Kidney epithelial cell (primary cell): ENCODE results near the gene SPEF1. TPM values are rescaled to one million over a fixed set of nuclear protein-coding genes. Genes with fewer than 3 reads are reported as not detected.

ENCODE experiments used
- DNase-seq: peaks from one replicate; pipeline ENCODE4 v3.0.0-alpha.2; 2010; ENCODE audit warnings: low read depth
- H3K27me3 ChIP-seq: 2 replicates; pipeline ENCODE4 v1.6.0; 2011; ENCODE audit warnings: low read length; ENCODE audit not compliant: control insufficient read depth, insufficient read depth
- H3K36me3 ChIP-seq: 2 replicates; pipeline ENCODE4 v1.5.1; 2011; ENCODE audit warnings: low read length; ENCODE audit not compliant: control insufficient read depth, insufficient read depth
- H3K4me3 ChIP-seq: 2 replicates; pipeline ENCODE4 v1.5.1; 2011; ENCODE audit warnings: low read depth, mild to moderate bottlenecking, control low read depth, low read length
- total RNA-seq: library from RNA; depleted of rRNA; stranded (reverse); fragments of >200 nt; gene quantifications from 2 replicates; pipeline ENCODE4 v1.2.3, GENCODE V29; 2015
- TF ChIP-seq, protein P1 (sequence below): IDR thresholded peaks from 2 replicates; pipeline ENCODE4 v1.5.1; 2011; ENCODE audit warnings: mild to moderate bottlenecking, moderate library complexity, low read length, control low read depth, inconsistent platforms; ENCODE audit not compliant: insufficient read depth, poor library complexity, severe bottlenecking

The SPEF1 gene
- total RNA-seq, 1 donor from 2014 or later = not detected

DNA sequence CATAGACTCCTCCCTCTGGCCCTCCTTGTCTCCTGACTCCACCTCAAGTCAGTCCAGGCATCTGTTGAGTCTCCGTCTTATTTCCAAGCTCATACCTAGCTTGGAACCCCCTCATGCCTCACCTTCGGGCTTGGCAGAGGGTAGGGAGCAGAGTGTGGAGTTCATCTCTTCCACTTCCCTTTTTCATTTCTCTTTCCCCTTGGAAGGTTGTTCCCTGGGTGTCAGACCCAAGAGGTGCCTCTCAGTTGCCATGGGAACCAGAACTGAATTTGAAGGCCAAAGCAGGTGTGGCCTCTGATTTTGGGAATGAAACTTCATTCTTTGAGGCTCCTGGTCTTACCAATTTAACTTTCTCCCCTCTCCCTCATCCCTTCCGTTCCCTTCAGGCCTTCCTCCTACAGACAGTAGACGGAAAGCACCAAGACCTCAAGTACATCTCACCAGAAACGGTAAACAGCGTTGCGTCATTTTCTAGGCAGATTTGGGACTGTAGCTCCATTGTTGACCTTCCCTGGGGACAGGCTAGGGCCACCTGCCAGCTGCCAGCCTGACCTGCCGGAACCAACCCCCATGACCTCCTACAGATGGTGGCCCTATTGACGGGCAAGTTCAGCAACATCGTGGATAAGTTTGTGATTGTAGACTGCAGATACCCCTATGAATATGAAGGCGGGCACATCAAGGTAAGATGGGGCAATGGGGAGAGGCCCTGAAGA lies 21.4 kb upstream of the SPEF1 start:
- no peak overlapping the region for H3K4me3 ChIP-seq
- no peaks in the 10 kb centered on the region for H3K27me3 ChIP-seq
- peaks cover 1% of the 10 kb centered on the region for H3K36me3 ChIP-seq
- TF ChIP-seq, protein P1, sequence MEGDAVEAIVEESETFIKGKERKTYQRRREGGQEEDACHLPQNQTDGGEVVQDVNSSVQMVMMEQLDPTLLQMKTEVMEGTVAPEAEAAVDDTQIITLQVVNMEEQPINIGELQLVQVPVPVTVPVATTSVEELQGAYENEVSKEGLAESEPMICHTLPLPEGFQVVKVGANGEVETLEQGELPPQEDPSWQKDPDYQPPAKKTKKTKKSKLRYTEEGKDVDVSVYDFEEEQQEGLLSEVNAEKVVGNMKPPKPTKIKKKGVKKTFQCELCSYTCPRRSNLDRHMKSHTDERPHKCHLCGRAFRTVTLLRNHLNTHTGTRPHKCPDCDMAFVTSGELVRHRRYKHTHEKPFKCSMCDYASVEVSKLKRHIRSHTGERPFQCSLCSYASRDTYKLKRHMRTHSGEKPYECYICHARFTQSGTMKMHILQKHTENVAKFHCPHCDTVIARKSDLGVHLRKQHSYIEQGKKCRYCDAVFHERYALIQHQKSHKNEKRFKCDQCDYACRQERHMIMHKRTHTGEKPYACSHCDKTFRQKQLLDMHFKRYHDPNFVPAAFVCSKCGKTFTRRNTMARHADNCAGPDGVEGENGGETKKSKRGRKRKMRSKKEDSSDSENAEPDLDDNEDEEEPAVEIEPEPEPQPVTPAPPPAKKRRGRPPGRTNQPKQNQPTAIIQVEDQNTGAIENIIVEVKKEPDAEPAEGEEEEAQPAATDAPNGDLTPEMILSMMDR = no peak
- DNase-seq = no peak

DNA sequence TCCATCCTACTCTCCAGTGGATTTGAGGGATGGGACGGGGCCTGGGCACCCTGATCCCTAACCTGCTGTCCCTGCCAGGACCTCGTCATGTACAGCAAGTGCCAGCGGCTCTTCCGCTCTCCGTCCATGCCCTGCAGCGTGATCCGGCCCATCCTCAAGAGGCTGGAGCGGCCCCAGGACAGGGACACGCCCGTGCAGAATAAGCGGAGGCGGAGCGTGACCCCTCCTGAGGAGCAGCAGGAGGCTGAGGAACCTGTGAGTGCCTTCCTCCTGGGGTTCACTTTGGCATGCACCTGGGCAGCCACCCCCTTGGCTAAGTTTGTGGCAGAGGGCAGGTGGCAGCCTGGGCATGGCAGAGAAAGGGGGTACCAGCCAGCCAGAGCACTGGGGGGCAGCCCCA lies 20.6 kb upstream of the SPEF1 start:
- no peak for DNase-seq
- no peaks in the 10 kb centered on the region for H3K27me3 ChIP-seq
- H3K36me3 ChIP-seq = peaks cover 1% of the 10 kb centered on the region
- TF ChIP-seq, protein P1 = no peak
- H3K4me3 ChIP-seq = no peak overlapping the region

DNA sequence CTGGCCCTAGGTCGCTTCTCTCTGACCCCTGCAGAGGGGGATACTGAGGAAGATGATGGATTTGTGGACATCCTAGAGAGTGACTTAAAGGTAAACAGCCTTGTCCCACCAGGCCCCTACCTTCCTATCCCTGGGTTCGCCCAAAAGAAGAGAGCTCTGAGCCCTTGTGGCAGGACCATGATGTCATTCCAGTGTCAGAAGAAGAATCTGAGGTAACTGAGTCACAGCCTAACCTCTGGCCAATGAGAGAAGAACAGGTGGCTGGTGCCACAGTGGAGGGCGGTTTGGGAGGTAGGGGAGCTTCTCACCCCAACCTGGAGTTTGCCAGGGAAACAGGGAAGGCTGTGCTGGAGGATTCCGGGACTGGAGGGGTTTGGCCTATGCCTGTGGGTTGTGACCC lies 20.1 kb upstream of the SPEF1 start:
- Histone ChIP-seq H3K4me3 (no peak overlapping the region), H3K36me3 (peaks cover 1% of the 10 kb centered on the region), H3K27me3 (no peaks in the 10 kb centered on the region)
- no peak for DNase-seq
- TF ChIP-seq, protein P1 = no peak

DNA sequence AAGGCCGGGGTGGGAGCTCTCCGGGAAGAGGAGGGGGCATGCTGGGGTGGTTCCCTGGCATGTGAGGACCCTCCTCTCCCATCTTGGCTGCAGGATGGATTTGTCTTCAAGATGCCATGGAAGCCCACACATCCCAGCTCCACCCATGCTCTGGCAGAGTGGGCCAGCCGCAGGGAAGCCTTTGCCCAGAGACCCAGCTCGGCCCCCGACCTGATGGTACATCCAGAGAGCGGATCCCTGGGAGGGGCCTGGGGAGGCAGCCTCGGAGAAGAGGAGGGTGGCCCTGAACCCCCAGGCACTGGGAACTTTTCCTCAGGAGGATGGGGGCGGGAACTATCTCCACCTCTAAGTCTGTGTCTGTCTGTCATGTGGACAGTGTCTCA lies 19.6 kb upstream of the SPEF1 start:
- no peak for DNase-seq
- H3K27me3 ChIP-seq = no peaks in the 10 kb centered on the region
- peaks cover 1% of the 10 kb centered on the region for H3K36me3 ChIP-seq
- TF ChIP-seq, protein P1 = no peak
- H3K4me3 ChIP-seq = no peak overlapping the region

DNA sequence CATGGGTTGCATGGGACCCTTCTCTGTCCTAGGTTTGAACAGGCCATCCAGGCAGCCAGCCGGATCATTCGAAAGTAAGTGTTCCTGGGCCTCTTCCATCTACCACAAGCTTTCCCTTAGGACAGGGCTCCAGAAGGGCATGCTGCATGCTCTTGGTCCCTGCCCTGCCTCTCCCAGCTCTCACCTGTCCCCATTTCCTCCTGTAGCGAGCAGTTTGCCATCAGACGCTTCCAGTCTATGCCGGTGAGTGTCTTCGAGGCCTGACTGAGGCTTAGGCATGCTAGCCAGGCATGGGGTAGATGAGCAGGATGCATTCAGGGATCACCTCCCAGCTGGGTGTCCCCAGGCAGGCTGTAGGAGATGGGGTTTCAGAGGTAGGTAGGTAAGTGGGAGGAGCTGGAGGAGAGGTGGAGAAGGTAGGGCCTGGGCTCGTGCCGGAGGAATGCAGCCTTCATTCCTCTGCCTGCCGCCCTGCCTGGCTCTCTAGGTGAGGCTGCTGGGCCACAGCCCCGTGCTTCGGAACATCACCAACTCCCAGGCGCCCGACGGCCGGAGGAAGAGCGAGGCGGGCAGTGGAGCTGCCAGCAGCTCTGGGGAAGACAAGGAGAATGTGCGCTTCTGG lies 19.1 kb upstream of the SPEF1 start:
- no peak for DNase-seq
- Histone ChIP-seq H3K4me3 (no peak overlapping the region), H3K27me3 (no peaks in the 10 kb centered on the region), H3K36me3 (peaks cover 1% of the 10 kb centered on the region)
- TF ChIP-seq, protein P1 = no peak

DNA sequence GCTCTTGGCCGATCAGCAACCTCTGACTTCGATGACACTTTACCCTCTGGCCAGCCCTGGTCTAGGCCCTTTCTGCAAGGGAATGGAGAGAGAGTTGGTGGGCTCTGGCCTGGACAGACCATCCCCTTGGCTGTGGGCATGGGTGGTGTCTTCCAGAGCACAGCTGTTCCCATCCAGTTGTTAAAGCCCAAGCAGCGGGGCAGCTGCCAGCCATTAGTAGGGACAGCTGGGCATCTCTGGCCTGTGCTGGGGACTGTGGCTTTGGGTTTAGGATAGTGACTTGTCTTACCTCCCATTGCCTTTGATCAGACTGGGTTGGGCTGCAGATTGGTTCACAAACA lies 17.6 kb upstream of the SPEF1 start:
- H3K36me3 ChIP-seq = peaks cover 1% of the 10 kb centered on the region
- H3K4me3 ChIP-seq = no peak overlapping the region
- TF ChIP-seq, protein P1 = no peak
- no peak for DNase-seq
- H3K27me3 ChIP-seq = no peaks in the 10 kb centered on the region
